ENCODE measurements around the gene LPAR1. TPM values are rescaled to one million over a fixed set of nuclear protein-coding genes. Genes with fewer than 3 reads are reported as not detected.

LPAR1 gene
- total and polyA plus RNA-seq, 2 donors (not counting 1 experiment from before 2014, with no cell fraction given), result 0.06 TPM; not detected in 1

GRCh38 chr9:110842169-110842568 lies 196.1 kb downstream of the LPAR1 start:
- H3K4me2 ChIP-seq (replicated peaks; ENCODE audit: low read depth, low read length, poor library complexity, severe bottlenecking), result no peak overlapping the region
- H3K27me3 ChIP-seq (replicated peaks in 1 of 4; ENCODE audit: control extremely low read depth in 1 of 4, control insufficient read depth in 3 of 4, insufficient read depth in 4 of 4, low read length in 3 of 4), result no peaks in the 10 kb centered on the region
- no peak overlapping the region for H2AFZ ChIP-seq (ENCODE audit: insufficient read depth, low read depth, low read length, poor library complexity, severe bottlenecking)
- Mint-ChIP-seq H3K9me3 (ENCODE audit: insufficient read depth) (peaks cover 2% of the 10 kb centered on the region), H3K27me3 (peaks cover 5% of the 10 kb centered on the region), H3K4me1 (no peaks in the 10 kb centered on the region), H3K4me3 (no peak overlapping the region), H3K27ac (no peak overlapping the region)
- H3K4me1 ChIP-seq (ENCODE audit: control insufficient read depth in 2 of 2, insufficient read depth in 2 of 2, low read length in 2 of 2), result no peaks in the 10 kb centered on the region
- H3K27ac ChIP-seq (ENCODE audit: low read length in 2 of 2), result no peak overlapping the region
- no peak overlapping the region for H3K9ac ChIP-seq (ENCODE audit: low read length)
- intact Hi-C loops (cut with micrococcal nuclease), result no loop called here
- WGBS (ENCODE audit: insufficient coverage), result 87% methylated on average over 5 of the region's 9 CpGs
- H4K20me1 ChIP-seq (ENCODE audit: control insufficient read depth, insufficient read depth, low read length, poor library complexity, severe bottlenecking), result no peaks in the 10 kb centered on the region
- ATAC-seq (ENCODE audit: low read depth) (no peak), DNase-seq (no peak)
- no peak for TF ChIP-seq EZH2 (IDR thresholded peaks at IDR 0.05; ENCODE audit: borderline replicate concordance, insufficient read depth, low read depth, low read length, poor library complexity, severe bottlenecking)
- TF ChIP-seq CTCF (IDR thresholded peaks at IDR 0.05), result no peak
- H3K4me3 ChIP-seq (ENCODE audit: control extremely low read depth in 1 of 5, extremely low read depth in 1 of 5, insufficient read depth in 1 of 5, low read depth in 2 of 5, low read length in 4 of 5), result no peak overlapping the region
- CTCF ChIA-PET, result no interaction called here
- POLR2A ChIA-PET, result no interaction called here
- no peaks in the 10 kb centered on the region for H3K79me2 ChIP-seq (ENCODE audit: control insufficient read depth, insufficient read depth, low read length)
- no peaks in the 10 kb centered on the region for H3K9me3 ChIP-seq (ENCODE audit: control extremely low read depth in 1 of 3, control insufficient read depth in 2 of 3, insufficient read depth in 1 of 3, low read length in 2 of 3)
- no peaks in the 10 kb centered on the region for H3K36me3 ChIP-seq (replicated peaks in 1 of 2; ENCODE audit: control extremely low read depth in 1 of 2, control insufficient read depth in 1 of 2, extremely low read depth in 1 of 2, insufficient read depth in 2 of 2, low read length in 1 of 2)

GRCh38 chr9:110837401-110838005 lies 200.8 kb downstream of the LPAR1 start:
- no peaks in the 10 kb centered on the region for H3K27me3 Mint-ChIP-seq
- H3K79me2 ChIP-seq (ENCODE audit: control insufficient read depth, insufficient read depth, low read length), result no peaks in the 10 kb centered on the region
- 100% methylated on average over 1 of the region's 2 CpGs for WGBS (ENCODE audit: insufficient coverage)
- H3K36me3 ChIP-seq (replicated peaks in 1 of 2; ENCODE audit: control extremely low read depth in 1 of 2, control insufficient read depth in 1 of 2, extremely low read depth in 1 of 2, insufficient read depth in 2 of 2, low read length in 1 of 2), result no peaks in the 10 kb centered on the region
- POLR2A ChIA-PET, result no interaction called here
- no peak overlapping the region for H3K4me2 ChIP-seq (replicated peaks; ENCODE audit: low read depth, low read length, poor library complexity, severe bottlenecking)
- no peak overlapping the region for H3K4me3 ChIP-seq (ENCODE audit: control extremely low read depth in 1 of 5, extremely low read depth in 1 of 5, insufficient read depth in 1 of 5, low read depth in 2 of 5, low read length in 4 of 5)
- H3K9me3 Mint-ChIP-seq (ENCODE audit: insufficient read depth), result peaks cover 2% of the 10 kb centered on the region
- no peaks in the 10 kb centered on the region for H3K27me3 ChIP-seq (replicated peaks in 1 of 4; ENCODE audit: control extremely low read depth in 1 of 4, control insufficient read depth in 3 of 4, insufficient read depth in 4 of 4, low read length in 3 of 4)
- no peaks in the 10 kb centered on the region for H4K20me1 ChIP-seq (ENCODE audit: control insufficient read depth, insufficient read depth, low read length, poor library complexity, severe bottlenecking)
- TF ChIP-seq EZH2 (IDR thresholded peaks at IDR 0.05; ENCODE audit: borderline replicate concordance, insufficient read depth, low read depth, low read length, poor library complexity, severe bottlenecking) (no peak), CTCF (IDR thresholded peaks at IDR 0.05) (no peak)
- DNase-seq (no peak), ATAC-seq (ENCODE audit: low read depth) (no peak)
- intact Hi-C loops (cut with micrococcal nuclease), result no loop called here
- no peaks in the 10 kb centered on the region for H3K4me1 ChIP-seq (ENCODE audit: control insufficient read depth in 2 of 2, insufficient read depth in 2 of 2, low read length in 2 of 2)
- H3K9me3 ChIP-seq (ENCODE audit: control extremely low read depth in 1 of 3, control insufficient read depth in 2 of 3, insufficient read depth in 1 of 3, low read length in 2 of 3), result no peaks in the 10 kb centered on the region
- H3K27ac Mint-ChIP-seq, result no peak overlapping the region
- H3K4me3 Mint-ChIP-seq, result no peak overlapping the region
- no peak overlapping the region for H3K9ac ChIP-seq (ENCODE audit: low read length)
- no peak overlapping the region for H2AFZ ChIP-seq (ENCODE audit: insufficient read depth, low read depth, low read length, poor library complexity, severe bottlenecking)
- no peak overlapping the region for H3K27ac ChIP-seq (ENCODE audit: low read length in 2 of 2)
- H3K4me1 Mint-ChIP-seq, result no peaks in the 10 kb centered on the region
- CTCF ChIA-PET, result no interaction called here

All from B cell (primary cell).